Skin of body (tissue), 2 donors: ENCODE measurements around the gene DPYSL5. TPM values are rescaled to one million over a fixed set of nuclear protein-coding genes. Genes with fewer than 3 reads are reported as not detected.
"Not testable (repeated sequence)": the region's sequence is repeated elsewhere in the genome, so short reads cannot be mapped to it uniquely, and the experiment has no call there.

Experiments
- DNase-seq: peaks from one replicate; lab custom pipeline; 2025; lab: John Stamatoyannopoulos, UW
- total RNA-seq: library from RNA; depleted of rRNA; stranded (reverse); fragments of >200 nt; gene quantifications from one replicate; pipeline ENCODE4 v1.2.3, GENCODE V29; 2014

DPYSL5 gene
- total RNA-seq, 1 donor from 2014 or later = 0.49 TPM

DNA sequence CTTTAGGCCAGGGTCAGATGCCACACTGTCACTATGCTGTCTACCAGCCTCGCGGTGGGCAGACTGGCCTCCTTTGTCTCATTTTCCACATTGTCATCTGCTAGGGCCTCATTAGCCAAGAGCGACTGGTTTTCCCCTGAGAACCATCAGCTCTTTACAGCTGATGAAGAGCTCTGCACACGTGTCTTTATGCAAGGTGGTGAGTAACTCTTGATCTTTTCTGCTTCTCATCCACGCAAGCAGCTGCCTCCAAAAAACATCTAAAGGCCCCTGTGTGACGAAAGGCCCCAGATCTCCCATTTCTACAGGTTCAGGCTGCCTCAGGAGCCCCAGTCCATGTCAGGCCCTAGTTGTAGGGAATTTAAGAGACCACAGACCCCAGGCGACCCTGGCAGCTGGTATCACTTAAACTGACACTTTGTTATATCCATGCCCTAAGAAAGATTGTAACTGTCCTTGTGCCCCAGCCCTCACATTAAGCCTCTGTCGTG, 52.9 kb downstream of the DPYSL5 start:
- no peak for DNase-seq

DNA sequence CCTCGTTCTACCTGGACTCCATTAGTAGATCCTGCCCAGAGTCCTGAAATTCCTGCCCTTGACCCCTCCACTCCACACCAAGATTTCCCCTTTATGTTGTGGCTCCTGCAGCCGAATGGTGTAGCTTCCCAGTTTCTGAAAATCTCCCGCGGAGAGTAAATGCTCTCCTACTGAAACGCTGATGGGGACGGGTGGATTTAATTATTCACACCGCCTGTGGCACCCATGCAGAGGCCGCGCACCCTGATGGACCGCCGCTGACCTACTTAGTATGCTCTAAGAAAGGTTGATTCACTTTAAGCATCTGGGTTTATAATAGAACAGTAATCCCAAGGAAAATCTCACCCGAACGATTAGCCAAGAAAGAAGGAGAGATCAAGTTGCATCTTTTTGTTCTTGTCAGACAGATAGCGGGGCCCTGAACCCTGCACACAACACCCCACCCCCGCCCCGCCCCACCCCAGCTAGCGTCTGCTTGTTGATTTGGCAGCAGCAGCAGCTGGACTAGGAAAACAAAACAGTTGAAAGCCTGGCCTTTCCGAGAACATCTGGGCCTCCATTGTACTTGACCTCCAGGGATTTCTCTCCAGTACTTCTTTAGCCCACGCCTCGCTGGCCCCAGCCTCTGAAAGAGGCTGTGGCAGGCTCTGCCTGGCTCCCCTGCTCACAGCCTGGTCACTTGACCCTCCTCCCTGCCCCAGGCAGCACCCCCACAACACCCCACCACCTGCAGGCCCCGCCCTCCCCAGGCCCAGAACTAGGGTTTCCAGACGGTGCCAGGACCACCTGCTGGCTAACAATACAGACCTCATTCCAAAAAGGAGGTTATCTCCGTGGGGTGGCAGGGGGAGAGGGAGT, 53.6 kb downstream of the DPYSL5 start:
- DNase-seq = no peak

GRCh38 chr2:26903676-26904075, 55.7 kb downstream of the DPYSL5 start:
- no peak for DNase-seq

GRCh38 chr2:26904839-26905238, 56.9 kb downstream of the DPYSL5 start:
- DNase-seq = no peak

DNA sequence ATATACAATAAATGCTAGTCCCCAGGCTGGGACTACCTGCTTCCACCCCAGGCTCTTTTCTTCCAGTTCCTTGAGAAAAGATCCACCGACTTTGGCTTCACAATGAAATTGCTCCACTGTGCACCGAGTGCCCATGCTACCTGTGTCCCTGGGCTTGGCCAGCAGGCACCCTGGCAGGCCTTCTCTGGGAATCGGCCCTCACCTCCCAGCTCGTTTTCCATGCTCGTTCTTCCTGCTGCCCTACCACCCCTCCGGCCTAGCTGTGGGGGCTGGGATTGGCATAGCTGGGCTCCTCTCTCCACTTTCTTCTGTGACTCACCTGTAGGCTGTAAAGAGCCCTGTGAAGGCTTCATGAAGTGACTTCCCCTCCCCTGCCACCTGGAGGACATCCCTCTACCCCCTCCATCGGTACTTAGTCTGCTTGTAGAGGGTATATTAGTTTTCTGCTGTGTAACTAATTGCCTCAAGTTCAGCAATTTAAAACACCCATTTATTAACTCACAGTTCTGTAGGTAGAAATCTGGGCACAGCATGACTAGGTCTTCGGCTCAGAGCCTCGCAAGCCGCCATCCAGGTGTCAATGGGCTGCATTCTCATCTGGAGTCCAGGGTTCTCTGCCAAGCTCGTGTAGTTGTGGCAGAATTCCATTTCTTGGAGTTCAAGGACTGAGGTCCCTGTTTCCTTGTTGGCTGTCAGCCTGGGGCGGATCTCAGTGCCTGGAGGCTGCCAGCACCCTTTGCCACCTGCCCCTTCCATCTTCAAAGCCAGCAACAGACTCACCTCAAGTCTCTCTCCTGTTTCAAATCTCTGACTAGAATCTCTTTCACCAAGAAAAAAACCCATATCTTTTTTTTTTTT, 57.6 kb downstream of the DPYSL5 start:
- no peak for DNase-seq

GRCh38 chr2:26907416-26907815, 59.5 kb downstream of the DPYSL5 start:
- no peak for DNase-seq

DNA sequence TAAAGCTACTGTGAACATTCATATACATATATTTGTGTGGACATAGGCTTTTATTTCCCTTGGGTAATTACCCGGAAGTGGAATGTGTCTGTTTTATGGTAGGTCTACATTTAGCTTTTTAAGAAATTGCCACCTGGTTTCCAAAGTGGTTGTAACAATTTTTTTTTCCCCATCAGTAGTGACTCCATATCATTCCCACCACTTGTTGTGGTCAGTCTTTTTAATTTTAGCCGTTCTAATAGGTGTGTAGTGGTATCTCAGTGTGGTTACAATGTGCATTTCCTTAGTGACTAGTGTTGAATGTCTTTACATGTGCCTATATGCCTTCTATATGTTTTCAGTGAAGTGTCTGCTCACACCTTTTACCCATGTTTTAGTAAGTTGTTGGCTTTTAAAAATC, 62.2 kb downstream of the DPYSL5 start:
- DNase-seq = no peak

DNA sequence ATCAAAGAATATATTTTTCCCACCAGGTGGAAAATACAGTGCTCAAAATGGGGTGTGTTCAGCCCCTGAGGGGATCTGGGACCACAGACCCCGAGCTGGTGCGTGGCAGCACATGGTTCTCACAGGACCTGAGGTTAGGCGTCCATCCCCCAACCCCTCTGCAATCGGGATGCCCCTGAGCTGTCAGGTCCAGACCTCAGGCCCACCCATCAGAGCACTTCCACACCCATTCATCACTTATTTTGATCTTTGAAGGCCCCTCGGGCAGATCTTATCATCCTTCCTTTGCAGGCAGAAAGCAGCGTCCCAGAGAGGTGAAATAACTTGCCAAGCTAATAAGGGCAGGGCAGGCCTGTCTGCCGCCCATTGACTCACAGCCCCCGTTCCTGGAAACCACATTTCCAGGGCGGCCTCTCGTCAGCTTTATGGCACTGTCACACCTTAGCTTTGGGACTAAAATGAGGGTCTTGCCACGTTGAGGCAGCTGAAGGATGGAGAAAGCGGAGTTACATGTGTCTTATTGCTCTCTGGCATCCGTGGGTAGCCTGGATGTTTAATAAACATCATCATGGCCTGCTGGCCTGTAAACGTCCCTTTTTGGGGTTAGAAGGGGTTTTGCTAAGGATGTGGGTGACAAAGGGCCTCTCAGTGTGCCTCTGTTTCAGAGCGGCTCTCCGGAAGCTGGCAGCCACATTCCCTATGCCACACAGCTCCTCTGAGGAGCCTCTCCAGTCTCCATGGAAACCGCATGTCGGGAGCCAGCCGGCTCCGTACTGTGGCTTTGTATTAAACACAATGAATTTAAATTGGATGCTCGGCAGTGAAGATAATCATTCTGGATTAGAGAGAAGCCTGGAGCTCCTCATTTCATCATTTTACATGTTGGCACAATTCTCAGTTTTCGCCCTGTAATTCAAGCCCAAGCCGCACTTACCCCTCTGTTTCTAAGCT, 64.3 kb downstream of the DPYSL5 start:
- no peak for DNase-seq

DNA sequence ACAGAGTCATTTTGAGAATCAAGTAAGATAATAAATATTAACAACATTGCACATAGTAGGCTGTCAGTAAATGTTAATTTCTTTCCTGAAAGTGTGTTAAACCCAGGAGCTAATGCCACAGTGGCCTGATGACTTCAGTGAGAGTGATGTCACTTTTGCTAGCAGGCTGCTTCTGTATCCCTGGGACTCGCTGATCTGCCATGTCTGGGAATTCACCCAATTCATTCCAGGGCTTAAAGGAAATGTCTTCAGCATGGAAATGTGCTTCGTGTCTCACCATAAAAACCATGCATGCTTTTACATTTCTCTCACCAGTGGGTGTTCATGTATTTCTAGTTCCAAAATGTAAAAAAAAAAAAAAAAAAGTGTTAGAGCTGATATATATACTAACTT, 65.7 kb downstream of the DPYSL5 start:
- DNase-seq = peak; percentile 56

DNA sequence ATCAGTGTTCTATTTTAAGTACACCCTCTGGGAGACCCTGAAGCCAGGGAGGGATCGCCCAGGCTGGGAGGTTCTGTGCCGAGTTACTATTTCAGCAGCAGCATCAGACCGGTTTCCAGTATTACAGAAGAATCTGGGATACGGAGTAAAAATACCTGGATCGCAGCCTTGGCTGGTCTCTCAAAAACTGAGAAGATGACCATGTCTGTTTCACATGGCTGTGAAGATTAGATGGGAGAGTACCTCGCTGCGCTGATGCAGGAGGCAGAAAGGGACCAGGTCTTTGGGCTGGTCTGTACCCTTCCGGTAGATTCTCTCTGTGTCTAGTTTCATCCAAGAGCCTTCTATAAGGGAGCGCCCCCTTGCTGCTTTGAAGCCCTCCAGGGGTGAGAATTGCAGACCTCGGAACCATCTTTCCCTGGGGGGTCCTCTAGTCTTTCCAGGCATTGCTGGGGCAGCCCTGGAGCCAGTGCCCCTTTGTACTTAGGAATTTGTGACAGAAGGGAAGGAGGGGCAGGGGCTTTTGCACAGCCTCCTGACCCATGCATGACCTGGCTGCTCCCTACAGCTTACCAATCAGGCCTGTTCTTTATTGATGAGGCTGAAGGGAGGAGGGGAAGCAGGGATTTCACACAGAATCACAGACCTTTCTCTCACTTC, 66.2 kb downstream of the DPYSL5 start:
- DNase-seq = no peak

DNA sequence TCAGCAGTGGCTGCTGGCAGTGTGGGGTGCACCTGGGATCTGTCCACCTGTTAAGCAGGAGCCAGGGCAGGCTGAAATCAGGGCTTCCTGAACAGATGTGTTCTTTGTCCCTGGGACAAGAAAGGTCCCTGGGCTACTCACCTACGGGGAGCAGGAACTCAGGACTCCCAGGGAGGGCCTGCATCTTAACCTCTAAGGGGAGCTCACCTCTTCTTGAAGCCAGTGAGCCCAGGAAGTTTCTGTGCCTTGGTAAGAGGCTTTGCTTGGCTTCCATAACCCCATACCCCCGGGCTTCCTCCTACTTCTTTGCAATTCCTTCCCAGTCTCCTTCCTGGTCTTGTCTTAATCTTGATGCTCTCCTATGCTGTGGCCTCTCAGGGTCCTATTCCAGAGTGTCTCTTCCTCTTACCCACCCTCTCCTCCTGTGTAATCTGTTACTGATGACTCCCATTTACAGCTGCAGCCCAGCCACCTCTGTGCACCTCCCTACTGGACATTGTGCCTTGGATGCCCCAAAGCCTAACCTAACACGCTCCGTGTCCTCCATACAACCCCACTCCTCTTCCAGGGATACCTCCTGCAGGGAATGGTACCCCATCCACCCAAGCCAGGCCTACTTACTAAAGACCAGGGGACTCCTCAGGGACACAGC, 66.9 kb downstream of the DPYSL5 start:
- no peak for DNase-seq

DNA sequence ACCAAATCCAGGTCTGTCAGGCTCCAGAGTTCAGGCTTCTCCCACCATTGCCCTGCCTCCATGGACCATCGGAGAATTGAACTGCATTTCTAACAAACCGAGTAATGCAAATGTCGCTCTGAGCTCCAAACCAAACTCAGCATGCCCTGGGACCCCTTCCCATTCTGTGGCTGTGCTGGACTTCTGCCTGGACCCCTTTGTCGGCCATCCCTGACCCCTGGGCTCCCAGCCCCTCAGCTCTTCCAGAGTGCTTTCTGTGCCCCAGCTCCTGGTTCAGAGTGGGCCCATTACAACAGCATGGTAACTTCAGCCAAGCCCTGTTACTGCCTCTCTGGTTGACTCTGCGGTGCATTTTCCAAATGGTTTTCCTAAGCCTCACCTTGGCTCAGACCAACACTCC, 67.4 kb downstream of the DPYSL5 start:
- no peak for DNase-seq

- no peak for DNase-seq
Observed at GRCh38 chr2:26916128-26916692, 68.3 kb downstream of the DPYSL5 start.

DNA sequence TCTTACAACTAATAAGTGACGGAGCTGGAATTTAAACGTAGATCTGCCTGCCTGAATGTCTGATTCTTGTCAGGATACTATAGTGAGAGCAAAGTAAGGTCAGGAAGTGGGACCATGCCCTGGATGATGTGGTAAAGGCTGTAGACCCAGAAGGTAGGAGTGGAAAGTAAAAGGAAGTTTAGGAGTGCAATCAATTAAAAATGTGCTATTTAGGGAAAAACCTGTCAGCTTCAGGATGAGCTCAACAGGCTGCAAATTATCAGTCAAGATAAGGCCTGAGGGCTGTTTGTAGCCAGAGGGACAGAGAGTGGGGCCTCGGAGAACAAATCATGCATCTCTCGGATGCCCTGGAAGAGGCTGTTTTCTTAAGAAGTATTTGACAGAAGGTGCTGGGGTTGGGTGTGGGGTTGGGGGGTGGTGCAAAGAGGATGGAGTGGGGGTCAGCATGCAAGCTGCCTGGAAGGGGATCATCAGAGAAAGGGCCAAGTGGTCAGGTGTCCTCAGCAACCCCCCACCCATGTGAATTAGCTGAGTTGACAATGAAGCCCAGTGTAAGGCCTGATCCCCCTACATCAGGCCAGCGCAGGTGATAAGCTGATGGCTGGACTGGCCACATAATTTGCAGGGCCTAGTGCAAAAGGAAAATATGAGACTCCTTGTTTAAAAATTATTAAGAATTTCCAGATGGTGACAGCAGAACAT, 69.4 kb downstream of the DPYSL5 start:
- DNase-seq = no peak

DNA sequence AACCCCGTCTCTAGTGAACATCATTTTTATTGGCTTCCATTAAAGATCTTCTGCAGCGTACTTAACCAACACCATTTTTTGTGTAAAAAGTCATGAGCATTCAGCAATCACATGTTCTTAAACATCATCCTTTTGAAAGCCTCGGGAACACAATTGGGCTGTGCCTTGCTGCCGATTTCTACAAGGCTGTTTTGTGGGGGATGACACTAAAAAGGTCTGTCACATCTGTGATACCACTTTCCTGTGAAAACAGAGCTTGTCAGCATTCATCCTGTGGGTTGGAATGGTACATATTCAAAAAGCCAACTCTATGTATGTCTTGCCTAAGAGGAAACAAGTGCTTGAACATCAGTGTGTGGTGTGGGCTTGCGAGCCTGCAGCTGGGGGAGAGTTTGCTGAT, 73.4 kb downstream of the DPYSL5 start:
- no peak for DNase-seq

GRCh38 chr2:26922405-26923188, 74.7 kb downstream of the DPYSL5 start:
- no peak for DNase-seq

DNA sequence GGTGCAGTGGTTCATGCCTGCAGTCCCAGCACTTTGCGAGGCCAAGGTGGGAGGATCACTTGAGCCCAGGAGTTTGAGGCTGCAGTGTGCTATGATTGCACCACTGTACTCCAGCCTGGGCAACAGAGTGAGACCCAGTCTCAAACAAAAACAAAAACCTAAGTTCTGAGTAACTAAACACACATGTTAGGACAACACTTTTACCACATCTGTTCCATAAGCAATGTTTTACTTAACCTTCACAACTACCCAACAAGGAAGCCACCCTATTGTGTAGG, 75.2 kb downstream of the DPYSL5 start:
- DNase-seq = not testable (repeated sequence)

- DNase-seq = no peak
Observed at GRCh38 chr2:26924731-26925099, 76.8 kb downstream of the DPYSL5 start.
